Measurements from ENCODE around the gene TUBGCP4.

The TUBGCP4 gene

DNA sequence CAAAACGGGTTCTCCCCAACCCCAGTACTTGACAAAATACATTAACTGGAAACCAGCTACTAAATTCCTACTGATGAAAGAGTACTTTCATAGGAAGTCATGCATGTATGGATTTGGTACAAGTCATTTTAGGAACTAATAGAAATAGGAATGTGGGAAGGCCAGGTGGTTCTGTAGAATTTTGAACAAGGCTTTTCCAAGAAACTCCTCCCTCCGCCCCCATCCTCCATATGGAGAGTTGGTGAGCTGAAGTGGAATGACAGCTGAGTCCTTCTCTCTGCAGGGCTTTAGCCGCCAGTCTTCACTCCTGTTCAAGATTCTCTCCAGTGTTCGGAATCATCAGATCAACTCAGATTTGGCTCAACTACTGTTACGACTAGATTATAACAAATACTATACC, 33.2 kb downstream of the TUBGCP4 start:
- Histone ChIP-seq H3K4me2 (ENCODE audit: low read length, poor library complexity, severe bottlenecking) (no peak overlapping the region), H4K8ac (ENCODE audit: low read length) (no peak overlapping the region), H3K27ac (ENCODE audit: low read length, poor library complexity, severe bottlenecking) (no peak overlapping the region), H3K4ac (ENCODE audit: low read depth in 1 of 2, low read length in 2 of 2) (no peak overlapping the region), H3K79me1 (replicated peaks; ENCODE audit: low read length, poor library complexity, severe bottlenecking) (peaks cover 7% of the 10 kb centered on the region), H4K91ac (ENCODE audit: low read length) (no peak overlapping the region), H2AK5ac (ENCODE audit: low read length, severe bottlenecking) (no peak overlapping the region), H3K4me1 (ENCODE audit: control insufficient read depth, insufficient read depth, low read depth, low read length) (no peaks in the 10 kb centered on the region), H2BK12ac (ENCODE audit: low read length in 2 of 2) (no peak overlapping the region), H3K4me3 (ENCODE audit: insufficient read depth in 1 of 2, low read depth in 1 of 2, low read length in 2 of 2) (no peak overlapping the region), H3K14ac (ENCODE audit: low read length in 2 of 2) (no peak overlapping the region), H2AFZ (ENCODE audit: low read depth, low read length) (no peak overlapping the region), H3K27me3 (ENCODE audit: control insufficient read depth in 1 of 2, insufficient read depth in 1 of 2, low read length in 2 of 2) (no peaks in the 10 kb centered on the region), H3K36me3 (ENCODE audit: control insufficient read depth in 1 of 2, insufficient read depth in 2 of 2, low read depth in 1 of 2, low read length in 2 of 2) (peaks cover 46 to 92% of the 10 kb centered on the region in 2 experiments), H2BK5ac (ENCODE audit: low read depth, low read length, poor library complexity, severe bottlenecking) (no peak overlapping the region), H3K23ac (ENCODE audit: low read length in 2 of 2) (no peak overlapping the region), H2BK15ac (ENCODE audit: low read depth, poor library complexity, severe bottlenecking) (no peak overlapping the region), H3K18ac (ENCODE audit: low read depth in 1 of 2, low read length in 2 of 2) (no peak overlapping the region), H3K9ac (ENCODE audit: low read length) (no peak overlapping the region), H2BK120ac (ENCODE audit: low read depth, low read length) (no peak overlapping the region), H3K9me3 (ENCODE audit: control insufficient read depth, low read length) (no peaks in the 10 kb centered on the region)
- WGBS, result 83% methylated on average over 3 of the region's 5 CpGs
- DNase-seq, result no peak

DNA sequence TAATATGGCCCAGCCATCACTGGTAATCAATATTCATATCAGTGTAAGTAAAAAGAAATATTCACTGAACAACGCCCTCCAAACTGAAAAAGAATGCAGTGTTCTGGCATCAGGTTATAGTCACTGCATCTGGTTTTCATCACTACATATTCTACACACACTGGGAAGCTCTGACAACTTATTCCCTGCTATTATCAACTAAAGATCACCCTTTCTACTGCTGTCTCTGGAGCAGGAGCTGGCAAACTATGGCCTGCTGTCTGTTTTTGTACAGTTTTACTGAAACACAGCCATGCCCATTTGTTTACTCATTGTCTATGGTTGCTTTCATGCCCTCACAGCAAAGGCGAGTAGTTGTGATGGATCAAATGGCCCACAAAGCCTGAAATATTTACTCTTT, 35.3 kb downstream of the TUBGCP4 start:
- Histone ChIP-seq H3K9ac (ENCODE audit: low read length) (no peak overlapping the region), H4K91ac (ENCODE audit: low read length) (no peak overlapping the region), H3K4me3 (ENCODE audit: insufficient read depth in 1 of 2, low read depth in 1 of 2, low read length in 2 of 2) (no peak overlapping the region), H2AFZ (ENCODE audit: low read depth, low read length) (no peak overlapping the region), H2BK5ac (ENCODE audit: low read depth, low read length, poor library complexity, severe bottlenecking) (no peak overlapping the region), H2BK120ac (ENCODE audit: low read depth, low read length) (no peak overlapping the region), H3K4ac (ENCODE audit: low read depth in 1 of 2, low read length in 2 of 2) (no peak overlapping the region), H2BK12ac (ENCODE audit: low read length in 2 of 2) (no peak overlapping the region), H3K4me1 (ENCODE audit: control insufficient read depth, insufficient read depth, low read depth, low read length) (no peaks in the 10 kb centered on the region), H3K4me2 (ENCODE audit: low read length, poor library complexity, severe bottlenecking) (no peak overlapping the region), H3K36me3 (ENCODE audit: control insufficient read depth in 1 of 2, insufficient read depth in 2 of 2, low read depth in 1 of 2, low read length in 2 of 2) (peaks cover 38 to 91% of the 10 kb centered on the region in 2 experiments), H3K27ac (ENCODE audit: low read length, poor library complexity, severe bottlenecking) (no peak overlapping the region), H4K8ac (ENCODE audit: low read length) (no peak overlapping the region), H3K23ac (ENCODE audit: low read length in 2 of 2) (no peak overlapping the region), H2AK5ac (ENCODE audit: low read length, severe bottlenecking) (no peak overlapping the region), H3K79me1 (replicated peaks; ENCODE audit: low read length, poor library complexity, severe bottlenecking) (peaks cover 5% of the 10 kb centered on the region), H3K27me3 (ENCODE audit: control insufficient read depth in 1 of 2, insufficient read depth in 1 of 2, low read length in 2 of 2) (no peaks in the 10 kb centered on the region), H3K14ac (ENCODE audit: low read length in 2 of 2) (no peak overlapping the region), H3K9me3 (ENCODE audit: control insufficient read depth, low read length) (no peaks in the 10 kb centered on the region), H2BK15ac (ENCODE audit: low read depth, poor library complexity, severe bottlenecking) (no peak overlapping the region), H3K18ac (ENCODE audit: low read depth in 1 of 2, low read length in 2 of 2) (no peak overlapping the region)
- DNase-seq, result no peak
- WGBS, result 46% methylated on average over 1 of the region's 2 CpGs

- Histone ChIP-seq H3K23ac (ENCODE audit: low read length in 2 of 2) (no peak overlapping the region), H3K79me1 (replicated peaks; ENCODE audit: low read length, poor library complexity, severe bottlenecking) (peaks cover 8% of the 10 kb centered on the region), H2AK5ac (ENCODE audit: low read length, severe bottlenecking) (no peak overlapping the region), H3K14ac (ENCODE audit: low read length in 2 of 2) (no peak overlapping the region), H2BK12ac (ENCODE audit: low read length in 2 of 2) (no peak overlapping the region), H3K9me3 (ENCODE audit: control insufficient read depth, low read length) (no peaks in the 10 kb centered on the region), H3K4me2 (ENCODE audit: low read length, poor library complexity, severe bottlenecking) (no peak overlapping the region), H4K8ac (ENCODE audit: low read length) (no peak overlapping the region), H3K4me1 (ENCODE audit: control insufficient read depth, insufficient read depth, low read depth, low read length) (no peaks in the 10 kb centered on the region), H4K91ac (ENCODE audit: low read length) (no peak overlapping the region), H2BK15ac (ENCODE audit: low read depth, poor library complexity, severe bottlenecking) (no peak overlapping the region), H2AFZ (ENCODE audit: low read depth, low read length) (no peak overlapping the region), H3K4me3 (ENCODE audit: insufficient read depth in 1 of 2, low read depth in 1 of 2, low read length in 2 of 2) (no peak overlapping the region), H3K27ac (ENCODE audit: low read length, poor library complexity, severe bottlenecking) (no peak overlapping the region), H3K36me3 (ENCODE audit: control insufficient read depth in 1 of 2, insufficient read depth in 2 of 2, low read depth in 1 of 2, low read length in 2 of 2) (peaks cover 37 to 90% of the 10 kb centered on the region in 2 experiments), H2BK5ac (ENCODE audit: low read depth, low read length, poor library complexity, severe bottlenecking) (no peak overlapping the region), H3K27me3 (ENCODE audit: control insufficient read depth in 1 of 2, insufficient read depth in 1 of 2, low read length in 2 of 2) (no peaks in the 10 kb centered on the region), H2BK120ac (ENCODE audit: low read depth, low read length) (no peak overlapping the region), H3K18ac (ENCODE audit: low read depth in 1 of 2, low read length in 2 of 2) (no peak overlapping the region), H3K9ac (ENCODE audit: low read length) (no peak overlapping the region), H3K4ac (ENCODE audit: low read depth in 1 of 2, low read length in 2 of 2) (no peak overlapping the region)
- WGBS, result 97% methylated on average over 2 of the region's 2 CpGs
- DNase-seq, result no peak
Observed at GRCh38 chr15:43406808-43407207, 35.9 kb downstream of the TUBGCP4 start.

- no peak overlapping the region for H3K27ac ChIP-seq (ENCODE audit: low read length, poor library complexity, severe bottlenecking)
- H2AK5ac ChIP-seq (ENCODE audit: low read length, severe bottlenecking), result no peak overlapping the region
- peaks cover 36 to 91% of the 10 kb centered on the region in 2 experiments for H3K36me3 ChIP-seq (ENCODE audit: control insufficient read depth in 1 of 2, insufficient read depth in 2 of 2, low read depth in 1 of 2, low read length in 2 of 2)
- no peak overlapping the region for H2BK120ac ChIP-seq (ENCODE audit: low read depth, low read length)
- peaks cover 15% of the 10 kb centered on the region for H3K79me1 ChIP-seq (replicated peaks; ENCODE audit: low read length, poor library complexity, severe bottlenecking)
- H3K4me2 ChIP-seq (ENCODE audit: low read length, poor library complexity, severe bottlenecking), result no peak overlapping the region
- no peak overlapping the region for H2BK5ac ChIP-seq (ENCODE audit: low read depth, low read length, poor library complexity, severe bottlenecking)
- no peak overlapping the region for H4K91ac ChIP-seq (ENCODE audit: low read length)
- H3K4me3 ChIP-seq (ENCODE audit: insufficient read depth in 1 of 2, low read depth in 1 of 2, low read length in 2 of 2), result no peak overlapping the region
- H3K14ac ChIP-seq (ENCODE audit: low read length in 2 of 2), result no peak overlapping the region
- H4K8ac ChIP-seq (ENCODE audit: low read length), result no peak overlapping the region
- no peak overlapping the region for H2BK12ac ChIP-seq (ENCODE audit: low read length in 2 of 2)
- H3K23ac ChIP-seq (ENCODE audit: low read length in 2 of 2), result no peak overlapping the region
- H3K9me3 ChIP-seq (ENCODE audit: control insufficient read depth, low read length), result no peaks in the 10 kb centered on the region
- H2AFZ ChIP-seq (ENCODE audit: low read depth, low read length), result no peak overlapping the region
- no peaks in the 10 kb centered on the region for H3K4me1 ChIP-seq (ENCODE audit: control insufficient read depth, insufficient read depth, low read depth, low read length)
- H3K27me3 ChIP-seq (ENCODE audit: control insufficient read depth in 1 of 2, insufficient read depth in 1 of 2, low read length in 2 of 2), result no peaks in the 10 kb centered on the region
- no peak overlapping the region for H3K4ac ChIP-seq (ENCODE audit: low read depth in 1 of 2, low read length in 2 of 2)
- no peak overlapping the region for H3K9ac ChIP-seq (ENCODE audit: low read length)
- no peak for DNase-seq
- no peak overlapping the region for H2BK15ac ChIP-seq (ENCODE audit: low read depth, poor library complexity, severe bottlenecking)
- WGBS, result 95% methylated on average over 4 of the region's 4 CpGs
- H3K18ac ChIP-seq (ENCODE audit: low read depth in 1 of 2, low read length in 2 of 2), result no peak overlapping the region
Observed at GRCh38 chr15:43408789-43409188, 37.9 kb downstream of the TUBGCP4 start.

All from mesenchymal stem cell (in vitro differentiated cells and primary cell).